K562 (cell line): ENCODE measurements around the gene SPPL2C. TPM values are rescaled to one million over a fixed set of nuclear protein-coding genes. Genes with fewer than 3 reads are reported as not detected.

ENCODE experiments used
- ATAC-seq: fragments of 200-7000 bp; cut with Tn5 transposase; 3 replicates; pipeline ENCODE4 v1.9.1; 2020; ENCODE audit warnings: moderate library complexity
- BruUV-seq: library from RNA; stranded (reverse); fragments of 400-500 nt; replicated peaks from 2 replicates; lab custom pipeline; 2021; lab: Mats Ljungman, UMichigan
- CTCF ChIA-PET: fragments of 300-600 bp; formaldehyde crosslinking; extraction: SDS; loops from one replicate; lab custom pipeline; 2021; ENCODE audit warnings: low intra/inter-chr PET ratio; lab: Yijun Ruan, JAX
- POLR2A ChIA-PET: fragments of 300-600, 350-650 bp; sonication (Branson Sonifier 250); formaldehyde crosslinking; extraction: SDS; loops from one replicate; lab custom pipeline; 2021; ENCODE audit warnings: antibody characterized with exemption, inconsistent platforms; lab: Yijun Ruan, JAX
- DNase-seq, 4 experiments: peaks; one replicate each; pipeline versions ENCODE4 v3.0.0 to v3.0.0-alpha.2; 2011 to 2018; ENCODE audit warnings: low spot score in 3 of 4, mixed read lengths in 3 of 4; ENCODE audit errors: extremely low read depth in 1 of 4
- FAIRE-seq: peaks from 2 replicates; lab custom pipeline; 2011; peaks lifted over from hg19 to GRCh38; lab: Jason Lieb, UNC
- H2AFZ ChIP-seq: 2 replicates; pipeline ENCODE4 v1.6.0; 2011; ENCODE audit warnings: low read depth, low read length, control low read depth, inconsistent platforms
- H3K27ac ChIP-seq: fragments of 200-600 bp; 3 replicates; pipeline ENCODE4 v1.8.0; 2011; ENCODE audit warnings: low read depth, mild to moderate bottlenecking, control low read depth, inconsistent platforms, low read length, moderate library complexity, mixed read lengths; ENCODE audit errors: extremely low read depth
- H3K27me3 ChIP-seq, 2 experiments: fragments of 300-600 bp in 1 of 2; 2 replicates in 1 of 2; 3 replicates in 1 of 2; pipeline versions ENCODE4 v1.6.0 to v1.8.0; 2011; ENCODE audit warnings: inconsistent platforms in 2 of 2, low read length in 2 of 2, mild to moderate bottlenecking in 1 of 2, mixed read lengths in 1 of 2, moderate library complexity in 1 of 2; ENCODE audit not compliant: control insufficient read depth in 2 of 2, insufficient read depth in 2 of 2
- H3K36me3 ChIP-seq: fragments of 300-600 bp; 3 replicates; pipeline ENCODE4 v1.8.0; 2011; ENCODE audit warnings: mild to moderate bottlenecking, low read length, inconsistent platforms; ENCODE audit not compliant: control insufficient read depth, insufficient read depth
- H3K4me1 ChIP-seq, 2 experiments: fragments of 200-600 bp in 1 of 2; replicated peaks in 1 of 2; 2 replicates in 1 of 2; 3 replicates in 1 of 2; pipeline versions ENCODE4 v1.5.1 to v1.8.0; 2011; ENCODE audit warnings: inconsistent platforms in 2 of 2, low read length in 2 of 2, mild to moderate bottlenecking in 1 of 2, mixed read lengths in 1 of 2, moderate library complexity in 1 of 2; ENCODE audit not compliant: control insufficient read depth in 2 of 2, insufficient read depth in 2 of 2
- H3K4me2 ChIP-seq: 2 replicates; pipeline ENCODE4 v1.6.1; 2011; ENCODE audit warnings: low read length, control low read depth, inconsistent platforms, mixed read lengths; ENCODE audit not compliant: insufficient read depth
- H3K4me3 ChIP-seq: fragments of 200-600 bp; sonication (generic), shearing (Covaris generic); 2 replicates; pipeline ENCODE4 v1.5.1; 2016; ENCODE audit warnings: control low read depth, inconsistent platforms
- H3K79me2 ChIP-seq: fragments of 200-600 bp; 3 replicates; pipeline ENCODE4 v1.8.0; 2011; ENCODE audit warnings: low read length, inconsistent platforms; ENCODE audit not compliant: control insufficient read depth, insufficient read depth
- H3K9ac ChIP-seq, 2 experiments: 2 replicates each; pipeline versions ENCODE4 v1.6.0 to v1.6.1; 2011; ENCODE audit warnings: low read depth in 2 of 2, low read length in 2 of 2, control low read depth in 1 of 2, inconsistent platforms in 1 of 2, mild to moderate bottlenecking in 1 of 2, mixed read lengths in 1 of 2; ENCODE audit not compliant: insufficient read depth in 1 of 2
- H3K9me1 ChIP-seq: one replicate; pipeline ENCODE4 v1.6.0; 2011; ENCODE audit warnings: inconsistent platforms, mild to moderate bottlenecking, low read length, moderate library complexity; ENCODE audit not compliant: control insufficient read depth, insufficient read depth
- H3K9me3 ChIP-seq: replicated peaks from 2 replicates; pipeline ENCODE4 v1.5.1; 2011; ENCODE audit warnings: low read depth, low read length, inconsistent platforms; ENCODE audit not compliant: control insufficient read depth, insufficient read depth
- H4K20me1 ChIP-seq: replicated peaks from 2 replicates; pipeline ENCODE4 v1.6.1; 2011; ENCODE audit warnings: low read length, inconsistent platforms, mixed read lengths; ENCODE audit not compliant: control insufficient read depth, insufficient read depth
- GTF2A2 ChIP-seq: IDR thresholded peaks from 2 replicates; pipeline ENCODE4 v1.6.1; 2016; ENCODE audit warnings: mild to moderate bottlenecking, missing genetic modification characterization, missing compliant biosample characterization
- LCOR ChIP-seq: sonication (generic); formaldehyde crosslinking; IDR thresholded peaks from 2 replicates; pipeline ENCODE4 v1.8.0; 2022; ENCODE audit warnings: mild to moderate bottlenecking, missing genetic modification reagents
- MAFG ChIP-seq: fragments of 450-650 bp; conservative IDR thresholded peaks from 2 replicates; pipeline ENCODE4 v1.6.1; 2016; ENCODE audit warnings: missing genetic modification characterization, missing compliant biosample characterization
- MCM5 ChIP-seq: fragments of 450-650 bp; IDR thresholded peaks from 2 replicates; pipeline ENCODE4 v1.6.1; 2016; ENCODE audit warnings: low read depth
- MYBL2 ChIP-seq, 2 experiments: fragments of 450-650 bp in 1 of 2; sonication (generic) in 1 of 2; formaldehyde crosslinking in 1 of 2; IDR thresholded peaks; 2 replicates each; pipeline versions ENCODE4 v1.6.1 to v1.8.1; 2017 to 2022; ENCODE audit warnings: borderline replicate concordance in 1 of 2, inconsistent platforms in 1 of 2, low read depth in 1 of 2, mild to moderate bottlenecking in 1 of 2, missing genetic modification reagents in 1 of 2, moderate library complexity in 1 of 2
- PPARD ChIP-seq: fragments of 250-450 bp; sonication (Bioruptor Pico); IDR thresholded peaks from 2 replicates; pipeline ENCODE4 v1.8.0; 2022; ENCODE audit warnings: inconsistent platforms, mild to moderate bottlenecking, moderate library complexity
- SIRT6 ChIP-seq: IDR thresholded peaks from one replicate; pipeline ENCODE4 v1.6.1; 2012; ENCODE audit warnings: low read depth, mild to moderate bottlenecking, control low read depth, inconsistent platforms, low read length, moderate library complexity
- ZKSCAN3 ChIP-seq: fragments of 250-450 bp; sonication (Bioruptor Pico); IDR thresholded peaks from 2 replicates; pipeline ENCODE4 v1.4.0; 2020
- ZNF12 ChIP-seq: sonication (generic); formaldehyde crosslinking; IDR thresholded peaks from 2 replicates; pipeline ENCODE4 v1.4.0; 2020; ENCODE audit warnings: mild to moderate bottlenecking, missing genetic modification reagents
- WGBS: fragments of 100-300 bp; shearing (Covaris generic); methylation state at CpG from one replicate; pipeline ENCODE4 v1.1.6; 2016; ENCODE audit warnings: low coverage, mixed read lengths; ENCODE audit not compliant: insufficient coverage; ENCODE audit errors: missing lambda C conversion rate; 5-methylcytosine and 5-hydroxymethylcytosine counted together
- in situ Hi-C: fragments of 300-500 bp; cut with MboI; formaldehyde crosslinking; loops from 4 replicates; pipeline ENCODE4 v1.15.0; 2018; ENCODE audit warnings: inconsistent platforms, mixed read lengths
- intact Hi-C: fragments of 100-400 bp; cut with micrococcal nuclease; formaldehyde crosslinking; loops from 2 replicates; pipeline ENCODE4 v1.14.2; 2022
- polyA plus RNA-seq, 8 experiments: library from polyadenylated mRNA; depleted of rRNA in 4 of 8; stranded (reverse) in 5 of 8; unstranded in 3 of 8; fragments of >200 nt; fragmentation: Nextera tagmentation in 2 of 8; fragmentation: Illumina TruSeq in 1 of 8; extraction: Ambion mirVana in 2 of 8; extraction: Trizol in 1 of 8; gene quantifications; 2 replicates each; pipeline versions ENCODE4 v1.2.1 to v1.2.3, GENCODE V29; 2011 to 2014; ENCODE audit warnings: inconsistent platforms in 1 of 8, missing spikeins in 1 of 8
- total RNA-seq, 7 experiments: library from RNA; depleted of rRNA in 6 of 7; stranded (reverse); fragments of >200 nt in 6 of 7; fragmentation: Illumina TruSeq in 2 of 7; extraction: Trizol in 2 of 7; gene quantifications; 2 replicates each; pipeline versions ENCODE4 v1.2.1 to v1.2.3, GENCODE V29; 2011 to 2021; ENCODE audit warnings: low replicate concordance in 1 of 7
- TF ChIP-seq, protein P1 (sequence below): sonication (generic); formaldehyde crosslinking; IDR thresholded peaks from 2 replicates; pipeline ENCODE4 v1.8.0; 2023; ENCODE audit warnings: mild to moderate bottlenecking, missing genetic modification reagents
- TF ChIP-seq, protein P2 (sequence below): fragments of 250-450 bp; sonication (Bioruptor Pico); IDR thresholded peaks from 2 replicates; pipeline ENCODE4 v1.5.0; 2021
- TF ChIP-seq, protein P3 (sequence below): IDR thresholded peaks from 2 replicates; pipeline ENCODE4 v1.6.1; 2011; ENCODE audit warnings: borderline replicate concordance, low read depth, mild to moderate bottlenecking, moderate library complexity, low read length; ENCODE audit not compliant: insufficient read depth, poor library complexity, severe bottlenecking
- TF ChIP-seq, protein P4 (sequence below): IDR thresholded peaks from 2 replicates; pipeline ENCODE4 v1.6.1; 2011; ENCODE audit not compliant: insufficient read length; ENCODE audit errors: extremely low read depth
- TF ChIP-seq, protein P5 (sequence below): fragments of 250-450 bp; sonication (Bioruptor Pico); IDR thresholded peaks from 2 replicates; pipeline ENCODE4 v1.5.0; 2021
- TF ChIP-seq, protein P6 (sequence below): fragments of 250-450 bp; sonication (Bioruptor Pico); IDR thresholded peaks from 2 replicates; pipeline ENCODE4 v1.4.0; 2020; ENCODE audit warnings: borderline replicate concordance

Gene SPPL2C
- total and polyA plus RNA-seq, 9 of the 15 experiments (the other 6 are each of a cell fraction or from before 2014, with no cell fraction given): not detected

DNA sequence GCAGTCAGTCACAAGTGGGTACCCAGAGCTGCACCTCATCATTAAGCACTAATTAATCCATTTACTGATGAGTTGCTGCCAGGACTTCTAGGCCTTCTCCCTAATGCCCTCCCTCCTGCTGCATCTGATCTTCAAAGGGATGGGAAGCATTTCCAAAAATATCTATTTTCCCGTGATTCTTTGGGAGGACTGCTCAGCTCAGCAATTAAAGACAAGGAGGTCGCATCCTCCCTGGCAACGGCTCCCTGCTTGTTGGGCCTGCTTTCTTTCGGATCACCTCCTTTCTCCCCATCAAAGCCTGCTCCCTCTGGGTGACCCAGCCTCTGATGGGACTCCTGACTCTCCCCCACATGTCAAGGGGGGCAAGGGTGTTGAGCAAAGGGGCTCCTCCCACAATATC, 26.0 kb upstream of the SPPL2C start:
- in situ Hi-C loops (no loop called here), intact Hi-C loops (no loop called here)
- BruUV-seq: no TSS peak
- ChIA-PET CTCF (no interaction called here), POLR2A (interaction anchor here (0.7 kb wide), 1 partner anchor 670 kb away, joined by 4 read pairs; the partner anchor contains the start of gene HEXIM1)
- Histone ChIP-seq H3K36me3 (no peaks in the 10 kb centered on the region), H2AFZ (no peak overlapping the region), H3K27ac (no peak overlapping the region), H3K4me3 (no peak overlapping the region), H3K9me3 (no peaks in the 10 kb centered on the region), H3K9me1 (no peaks in the 10 kb centered on the region), H3K9ac (no peak overlapping the region), H3K79me2 (no peaks in the 10 kb centered on the region), H3K4me1 (no peaks in the 10 kb centered on the region; a peak in 2 of 5 replicates), H3K4me2 (no peak overlapping the region), H4K20me1 (peaks cover 11% of the 10 kb centered on the region), H3K27me3 (peaks cover 2 to 58% of the 10 kb centered on the region in 2 experiments; a peak in 3 of 5 replicates)
- DNase-seq (no peak), FAIRE-seq (no peak), ATAC-seq (no peak)
- 3% methylated on average over 4 of the region's 4 CpGs for WGBS
- TF ChIP-seq MAFG (tag) (no peak), LCOR (no peak), MCM5 (no peak), ZNF12 (CRISPR knock-in tag) (no peak), MYBL2 (IDR thresholded peaks at IDR 0.05; ENCODE audit: low read depth) (no peak), MYBL2 (CRISPR knock-in tag; IDR thresholded peaks at IDR 0.05; ENCODE audit: borderline replicate concordance) (no peak), SIRT6 (no peak), PPARD (CRISPR knock-in tag) (no peak), ZKSCAN3 (no peak), GTF2A2 (no peak)
- TF ChIP-seq, protein P1, sequence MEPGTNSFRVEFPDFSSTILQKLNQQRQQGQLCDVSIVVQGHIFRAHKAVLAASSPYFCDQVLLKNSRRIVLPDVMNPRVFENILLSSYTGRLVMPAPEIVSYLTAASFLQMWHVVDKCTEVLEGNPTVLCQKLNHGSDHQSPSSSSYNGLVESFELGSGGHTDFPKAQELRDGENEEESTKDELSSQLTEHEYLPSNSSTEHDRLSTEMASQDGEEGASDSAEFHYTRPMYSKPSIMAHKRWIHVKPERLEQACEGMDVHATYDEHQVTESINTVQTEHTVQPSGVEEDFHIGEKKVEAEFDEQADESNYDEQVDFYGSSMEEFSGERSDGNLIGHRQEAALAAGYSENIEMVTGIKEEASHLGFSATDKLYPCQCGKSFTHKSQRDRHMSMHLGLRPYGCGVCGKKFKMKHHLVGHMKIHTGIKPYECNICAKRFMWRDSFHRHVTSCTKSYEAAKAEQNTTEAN (CRISPR knock-in tag): no peak
- TF ChIP-seq, protein P2, sequence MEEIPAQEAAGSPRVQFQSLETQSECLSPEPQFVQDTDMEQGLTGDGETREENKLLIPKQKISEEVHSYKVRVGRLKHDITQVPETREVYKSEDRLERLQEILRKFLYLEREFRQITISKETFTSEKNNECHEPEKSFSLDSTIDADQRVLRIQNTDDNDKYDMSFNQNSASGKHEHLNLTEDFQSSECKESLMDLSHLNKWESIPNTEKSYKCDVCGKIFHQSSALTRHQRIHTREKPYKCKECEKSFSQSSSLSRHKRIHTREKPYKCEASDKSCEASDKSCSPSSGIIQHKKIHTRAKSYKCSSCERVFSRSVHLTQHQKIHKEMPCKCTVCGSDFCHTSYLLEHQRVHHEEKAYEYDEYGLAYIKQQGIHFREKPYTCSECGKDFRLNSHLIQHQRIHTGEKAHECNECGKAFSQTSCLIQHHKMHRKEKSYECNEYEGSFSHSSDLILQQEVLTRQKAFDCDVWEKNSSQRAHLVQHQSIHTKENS (CRISPR knock-in tag): no peak
- TF ChIP-seq, protein P3, sequence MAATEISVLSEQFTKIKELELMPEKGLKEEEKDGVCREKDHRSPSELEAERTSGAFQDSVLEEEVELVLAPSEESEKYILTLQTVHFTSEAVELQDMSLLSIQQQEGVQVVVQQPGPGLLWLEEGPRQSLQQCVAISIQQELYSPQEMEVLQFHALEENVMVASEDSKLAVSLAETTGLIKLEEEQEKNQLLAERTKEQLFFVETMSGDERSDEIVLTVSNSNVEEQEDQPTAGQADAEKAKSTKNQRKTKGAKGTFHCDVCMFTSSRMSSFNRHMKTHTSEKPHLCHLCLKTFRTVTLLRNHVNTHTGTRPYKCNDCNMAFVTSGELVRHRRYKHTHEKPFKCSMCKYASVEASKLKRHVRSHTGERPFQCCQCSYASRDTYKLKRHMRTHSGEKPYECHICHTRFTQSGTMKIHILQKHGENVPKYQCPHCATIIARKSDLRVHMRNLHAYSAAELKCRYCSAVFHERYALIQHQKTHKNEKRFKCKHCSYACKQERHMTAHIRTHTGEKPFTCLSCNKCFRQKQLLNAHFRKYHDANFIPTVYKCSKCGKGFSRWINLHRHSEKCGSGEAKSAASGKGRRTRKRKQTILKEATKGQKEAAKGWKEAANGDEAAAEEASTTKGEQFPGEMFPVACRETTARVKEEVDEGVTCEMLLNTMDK: no peak
- TF ChIP-seq, protein P4, sequence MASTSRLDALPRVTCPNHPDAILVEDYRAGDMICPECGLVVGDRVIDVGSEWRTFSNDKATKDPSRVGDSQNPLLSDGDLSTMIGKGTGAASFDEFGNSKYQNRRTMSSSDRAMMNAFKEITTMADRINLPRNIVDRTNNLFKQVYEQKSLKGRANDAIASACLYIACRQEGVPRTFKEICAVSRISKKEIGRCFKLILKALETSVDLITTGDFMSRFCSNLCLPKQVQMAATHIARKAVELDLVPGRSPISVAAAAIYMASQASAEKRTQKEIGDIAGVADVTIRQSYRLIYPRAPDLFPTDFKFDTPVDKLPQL: no peak
- TF ChIP-seq, protein P5, sequence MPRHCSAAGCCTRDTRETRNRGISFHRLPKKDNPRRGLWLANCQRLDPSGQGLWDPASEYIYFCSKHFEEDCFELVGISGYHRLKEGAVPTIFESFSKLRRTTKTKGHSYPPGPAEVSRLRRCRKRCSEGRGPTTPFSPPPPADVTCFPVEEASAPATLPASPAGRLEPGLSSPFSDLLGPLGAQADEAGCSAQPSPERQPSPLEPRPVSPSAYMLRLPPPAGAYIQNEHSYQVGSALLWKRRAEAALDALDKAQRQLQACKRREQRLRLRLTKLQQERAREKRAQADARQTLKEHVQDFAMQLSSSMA (CRISPR knock-in tag): no peak
- TF ChIP-seq, protein P6, sequence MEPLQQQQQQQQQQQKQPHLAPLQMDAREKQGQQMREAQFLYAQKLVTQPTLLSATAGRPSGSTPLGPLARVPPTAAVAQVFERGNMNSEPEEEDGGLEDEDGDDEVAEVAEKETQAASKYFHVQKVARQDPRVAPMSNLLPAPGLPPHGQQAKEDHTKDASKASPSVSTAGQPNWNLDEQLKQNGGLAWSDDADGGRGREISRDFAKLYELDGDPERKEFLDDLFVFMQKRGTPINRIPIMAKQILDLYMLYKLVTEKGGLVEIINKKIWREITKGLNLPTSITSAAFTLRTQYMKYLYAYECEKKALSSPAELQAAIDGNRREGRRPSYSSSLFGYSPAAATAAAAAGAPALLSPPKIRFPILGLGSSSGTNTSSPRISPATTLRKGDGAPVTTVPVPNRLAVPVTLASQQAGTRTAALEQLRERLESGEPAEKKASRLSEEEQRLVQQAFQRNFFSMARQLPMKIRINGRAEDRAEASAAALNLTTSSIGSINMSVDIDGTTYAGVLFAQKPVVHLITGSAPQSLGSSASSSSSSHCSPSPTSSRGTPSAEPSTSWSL (CRISPR knock-in tag): no peak
